ENCODE data around the gene AGA.

Gene AGA

GRCh38 chr4:177485528-177485927, 43.3 kb upstream of the AGA start:
- no peaks in the 10 kb centered on the region for H3K9me3 ChIP-seq
- H3K4me3 ChIP-seq (ENCODE audit: low read depth, low read length): no peak overlapping the region
- H3K27me3 ChIP-seq: no peaks in the 10 kb centered on the region
- DNase-seq: no peak
- no peaks in the 10 kb centered on the region for H3K36me3 ChIP-seq
- H3K4me1 ChIP-seq: no peaks in the 10 kb centered on the region
- TF ChIP-seq, protein P1, sequence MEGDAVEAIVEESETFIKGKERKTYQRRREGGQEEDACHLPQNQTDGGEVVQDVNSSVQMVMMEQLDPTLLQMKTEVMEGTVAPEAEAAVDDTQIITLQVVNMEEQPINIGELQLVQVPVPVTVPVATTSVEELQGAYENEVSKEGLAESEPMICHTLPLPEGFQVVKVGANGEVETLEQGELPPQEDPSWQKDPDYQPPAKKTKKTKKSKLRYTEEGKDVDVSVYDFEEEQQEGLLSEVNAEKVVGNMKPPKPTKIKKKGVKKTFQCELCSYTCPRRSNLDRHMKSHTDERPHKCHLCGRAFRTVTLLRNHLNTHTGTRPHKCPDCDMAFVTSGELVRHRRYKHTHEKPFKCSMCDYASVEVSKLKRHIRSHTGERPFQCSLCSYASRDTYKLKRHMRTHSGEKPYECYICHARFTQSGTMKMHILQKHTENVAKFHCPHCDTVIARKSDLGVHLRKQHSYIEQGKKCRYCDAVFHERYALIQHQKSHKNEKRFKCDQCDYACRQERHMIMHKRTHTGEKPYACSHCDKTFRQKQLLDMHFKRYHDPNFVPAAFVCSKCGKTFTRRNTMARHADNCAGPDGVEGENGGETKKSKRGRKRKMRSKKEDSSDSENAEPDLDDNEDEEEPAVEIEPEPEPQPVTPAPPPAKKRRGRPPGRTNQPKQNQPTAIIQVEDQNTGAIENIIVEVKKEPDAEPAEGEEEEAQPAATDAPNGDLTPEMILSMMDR (IDR thresholded peaks at IDR 0.05; ENCODE audit: low read depth, low read length): no peak

- H3K27me3 ChIP-seq: no peaks in the 10 kb centered on the region
- H3K9me3 ChIP-seq: no peaks in the 10 kb centered on the region
- H3K36me3 ChIP-seq: no peaks in the 10 kb centered on the region
- H3K4me3 ChIP-seq (ENCODE audit: low read depth, low read length): no peak overlapping the region
- TF ChIP-seq, protein P1 (IDR thresholded peaks at IDR 0.05; ENCODE audit: low read depth, low read length): no peak
- no peaks in the 10 kb centered on the region for H3K4me1 ChIP-seq
- DNase-seq: no peak
These were observed 42.4 kb upstream of the AGA start for GRCh38 chr4:177484613-177485021.

DNA sequence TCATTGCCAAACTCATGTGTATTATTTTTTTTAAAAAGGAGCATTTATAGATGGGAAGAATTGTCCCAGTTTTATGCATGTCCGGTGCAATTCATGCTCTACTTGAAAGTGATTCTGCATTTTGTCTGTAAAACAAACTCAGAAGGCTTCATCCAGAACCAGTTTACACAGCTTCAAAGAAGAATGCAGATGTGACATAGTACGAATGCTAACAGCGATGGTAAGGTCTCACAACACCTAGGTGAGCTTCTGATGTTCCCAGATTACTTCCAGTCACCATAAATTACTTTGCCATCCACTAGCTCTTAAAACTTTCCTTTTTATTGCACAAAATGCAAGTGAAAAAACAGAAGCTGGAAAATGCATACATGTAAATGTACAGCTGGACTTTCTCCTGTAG, 41.5 kb upstream of the AGA start:
- no peak for DNase-seq
- Histone ChIP-seq H3K36me3 (no peaks in the 10 kb centered on the region), H3K4me1 (peaks cover under 1% of the 10 kb centered on the region; the same call in 1 of the 2 replicates), H3K9me3 (no peaks in the 10 kb centered on the region), H3K27me3 (no peaks in the 10 kb centered on the region), H3K4me3 (ENCODE audit: low read depth, low read length) (no peak overlapping the region)
- TF ChIP-seq, protein P1 (IDR thresholded peaks at IDR 0.05; ENCODE audit: low read depth, low read length): no peak

- no peaks in the 10 kb centered on the region for H3K27me3 ChIP-seq
- no peaks in the 10 kb centered on the region for H3K36me3 ChIP-seq
- TF ChIP-seq, protein P1 (IDR thresholded peaks at IDR 0.05; ENCODE audit: low read depth, low read length): no peak
- no peaks in the 10 kb centered on the region for H3K9me3 ChIP-seq
- peaks cover 5% of the 10 kb centered on the region for H3K4me1 ChIP-seq
- no peak overlapping the region for H3K4me3 ChIP-seq (ENCODE audit: low read depth, low read length)
- no peak for DNase-seq
These were observed 41.0 kb upstream of the AGA start for GRCh38 chr4:177483271-177483670.

- Histone ChIP-seq H3K27me3 (no peaks in the 10 kb centered on the region), H3K36me3 (no peaks in the 10 kb centered on the region), H3K9me3 (no peaks in the 10 kb centered on the region), H3K4me3 (ENCODE audit: low read depth, low read length) (no peak overlapping the region), H3K4me1 (peaks cover 9% of the 10 kb centered on the region)
- TF ChIP-seq, protein P1 (IDR thresholded peaks at IDR 0.05; ENCODE audit: low read depth, low read length): no peak
- DNase-seq: no peak
These were observed 40.1 kb upstream of the AGA start for GRCh38 chr4:177482367-177482766.

DNA sequence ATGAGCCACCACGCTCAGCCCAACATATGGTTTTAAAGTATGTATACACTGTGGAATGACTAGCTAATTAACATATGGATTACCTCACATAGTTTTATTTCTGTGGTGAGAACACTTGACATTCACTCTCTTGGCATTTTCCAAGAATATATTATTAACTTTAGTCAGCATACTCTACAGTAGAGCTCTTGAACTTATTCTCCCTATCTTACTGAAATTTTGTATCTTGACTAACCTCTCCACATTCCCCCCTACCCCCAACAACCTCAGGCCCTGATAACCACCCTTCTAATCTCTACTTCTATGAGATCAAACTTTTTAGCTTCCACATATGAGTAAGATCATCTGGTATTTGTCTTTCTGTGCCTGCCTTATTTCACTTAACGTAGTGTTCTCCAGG, 38.6 kb upstream of the AGA start:
- Histone ChIP-seq H3K9me3 (no peaks in the 10 kb centered on the region), H3K27me3 (no peaks in the 10 kb centered on the region), H3K4me3 (ENCODE audit: low read depth, low read length) (no peak overlapping the region), H3K4me1 (peaks cover 9% of the 10 kb centered on the region), H3K36me3 (no peaks in the 10 kb centered on the region)
- TF ChIP-seq, protein P1 (IDR thresholded peaks at IDR 0.05; ENCODE audit: low read depth, low read length): no peak
- DNase-seq: no peak

Data from BE2C (cell line).